ENCODE data around the gene MKNK2.

DNA sequence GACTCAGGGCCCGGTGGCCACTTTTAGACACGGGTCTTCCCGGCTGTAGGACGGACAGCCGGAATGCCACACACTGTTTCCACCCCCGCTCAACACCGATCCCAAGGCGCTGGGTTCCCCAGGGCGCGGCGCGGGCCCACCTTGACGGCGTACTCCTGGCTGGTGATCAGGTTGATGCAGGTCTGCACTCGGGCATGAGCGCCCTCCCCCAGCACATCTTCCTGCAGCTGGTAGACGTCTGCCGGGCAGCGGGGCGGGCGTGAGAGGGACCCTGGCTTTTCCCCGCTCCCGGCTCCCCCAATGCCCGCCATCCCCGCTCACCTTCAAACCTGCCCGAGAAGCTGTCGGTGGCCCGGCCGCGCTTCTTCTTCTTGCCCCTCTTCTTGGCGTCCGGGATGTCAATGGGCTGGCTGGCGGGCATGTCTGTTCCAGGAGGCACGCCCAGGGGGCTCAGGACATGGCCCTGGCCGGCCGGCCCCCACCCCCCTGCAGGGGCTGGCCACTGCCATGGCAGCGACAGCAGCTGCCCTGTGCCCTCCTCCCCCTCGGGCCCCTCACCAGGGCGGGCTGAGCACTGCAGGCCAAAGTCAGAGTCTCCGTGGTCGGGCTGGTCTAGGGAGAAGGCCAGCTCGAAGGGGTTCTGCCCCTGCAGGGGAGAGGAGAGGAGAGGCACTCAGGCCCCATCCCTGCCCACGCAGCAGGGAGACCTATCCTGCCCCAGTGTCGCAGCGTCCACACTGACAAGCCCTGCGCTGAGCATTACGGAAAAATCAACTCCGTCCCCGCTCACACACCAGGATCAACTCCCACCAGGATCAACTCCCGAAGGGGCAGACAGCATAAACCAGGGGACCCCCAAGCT, 4.8 kb downstream of the MKNK2 start:
- no peak for TF ChIP-seq POLR2A (IDR thresholded peaks at IDR 0.05)
- no peak for TF ChIP-seq CTCF (IDR thresholded peaks at IDR 0.05)

All from uterus (tissue), 2 donors.